Nephron (organoid): ENCODE measurements around the gene SRMS.
"Not testable (repeated sequence)": the region's sequence is repeated elsewhere in the genome, so short reads cannot be mapped to it uniquely, and the experiment has no call there.

Source experiments
- H3K27ac Mint-ChIP-seq, 3 experiments: 2 replicates each; pipeline ENCODE4 v1.8.0; 2020; ENCODE audit warnings: mixed read lengths in 3 of 3, mild to moderate bottlenecking in 2 of 3, moderate library complexity in 1 of 3
- H3K27me3 Mint-ChIP-seq: 2 replicates; pipeline ENCODE4 v1.8.0; 2021; ENCODE audit warnings: low read depth, mild to moderate bottlenecking, moderate library complexity, mixed read lengths
- H3K36me3 Mint-ChIP-seq: 2 replicates; pipeline ENCODE4 v1.8.0; 2020; ENCODE audit warnings: low read depth, mixed read lengths
- H3K4me1 Mint-ChIP-seq: 2 replicates; pipeline ENCODE4 v1.8.0; 2020; ENCODE audit warnings: mixed read lengths
- H3K4me3 Mint-ChIP-seq, 3 experiments: 2 replicates each; pipeline ENCODE4 v1.8.0; 2020; ENCODE audit warnings: mild to moderate bottlenecking in 3 of 3, mixed read lengths in 3 of 3, moderate library complexity in 2 of 3
- H3K9me3 Mint-ChIP-seq: 2 replicates; pipeline ENCODE4 v1.8.0; 2020; ENCODE audit warnings: mixed read lengths
- CTCF ChIP-seq, 3 experiments: fragments of 200-600 bp; sonication (generic); IDR thresholded peaks; one replicate each; pipeline ENCODE4 v1.5.0; 2021; ENCODE audit warnings: antibody characterized with exemption in 3 of 3; ENCODE audit not compliant: unreplicated experiment in 3 of 3

Gene SRMS

DNA sequence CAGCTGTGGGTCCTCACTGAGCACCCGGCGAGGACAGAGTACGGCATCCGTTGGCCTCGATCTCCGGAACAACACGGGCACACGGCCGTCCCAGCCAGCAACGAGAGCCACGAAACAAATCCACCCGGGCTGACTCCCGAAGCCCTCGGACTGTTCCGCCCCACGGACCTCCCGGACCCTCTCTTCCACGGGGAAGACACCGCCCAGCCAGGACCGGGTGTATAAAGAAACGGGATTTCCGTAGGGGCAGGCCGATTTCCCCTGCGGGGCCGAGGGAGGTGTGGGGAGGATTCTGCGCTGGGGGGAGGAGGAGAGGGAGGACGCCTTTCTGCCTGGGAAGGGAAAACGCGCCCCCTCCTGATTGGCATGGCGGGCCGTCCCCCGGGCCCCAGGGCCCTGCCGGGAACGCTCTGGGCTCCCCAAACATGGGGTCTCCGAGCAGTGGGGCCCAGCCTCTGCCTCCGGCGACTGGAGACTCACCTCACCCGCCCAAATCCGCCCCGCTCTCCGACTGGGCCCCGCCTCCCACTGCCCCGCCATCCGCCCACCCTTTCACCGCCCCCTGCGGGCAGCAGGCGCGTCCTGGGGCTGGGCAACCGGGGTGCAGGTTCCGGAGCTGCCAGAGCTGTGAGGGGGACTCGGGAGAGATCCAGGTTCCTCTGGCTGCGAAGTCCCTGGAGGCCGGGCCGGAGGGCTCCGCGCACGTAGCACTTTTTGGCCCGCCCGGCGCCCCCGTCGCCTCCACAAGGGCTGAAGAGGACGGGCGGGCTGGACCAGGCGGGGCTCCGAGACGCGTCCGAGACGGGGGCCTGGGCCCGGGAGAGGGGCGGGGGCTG lies 27.7 kb downstream of the SRMS start:
- H3K4me1 Mint-ChIP-seq, result peaks cover 10% of the 10 kb centered on the region
- peak; percentile 20 to 46 (median 27) for TF ChIP-seq CTCF (IDR thresholded peaks at IDR 0.05; ENCODE audit: unreplicated experiment in 3 of 3)
- H3K36me3 Mint-ChIP-seq, result peaks cover 13% of the 10 kb centered on the region
- H3K9me3 Mint-ChIP-seq, result no peaks in the 10 kb centered on the region
- H3K27me3 Mint-ChIP-seq, result peaks cover 8% of the 10 kb centered on the region
- peak overlapping the region; percentile 81 to 87 (median 82) for H3K4me3 Mint-ChIP-seq
- peak overlapping the region in 1 of 3 experiments; percentile 58 for H3K27ac Mint-ChIP-seq

GRCh38 chr20:63518946-63519667 lies 28.4 kb downstream of the SRMS start:
- Mint-ChIP-seq H3K27me3 (peaks cover 8% of the 10 kb centered on the region), H3K4me1 (peaks cover 5% of the 10 kb centered on the region), H3K36me3 (peaks cover 13% of the 10 kb centered on the region), H3K9me3 (no peaks in the 10 kb centered on the region), H3K4me3 (peak overlapping the region; percentile 81 to 88 (median 87)), H3K27ac (peak overlapping the region in 2 of 3 experiments; percentile 58 to 92)
- no peak for TF ChIP-seq CTCF (IDR thresholded peaks at IDR 0.05; ENCODE audit: unreplicated experiment in 3 of 3)

DNA sequence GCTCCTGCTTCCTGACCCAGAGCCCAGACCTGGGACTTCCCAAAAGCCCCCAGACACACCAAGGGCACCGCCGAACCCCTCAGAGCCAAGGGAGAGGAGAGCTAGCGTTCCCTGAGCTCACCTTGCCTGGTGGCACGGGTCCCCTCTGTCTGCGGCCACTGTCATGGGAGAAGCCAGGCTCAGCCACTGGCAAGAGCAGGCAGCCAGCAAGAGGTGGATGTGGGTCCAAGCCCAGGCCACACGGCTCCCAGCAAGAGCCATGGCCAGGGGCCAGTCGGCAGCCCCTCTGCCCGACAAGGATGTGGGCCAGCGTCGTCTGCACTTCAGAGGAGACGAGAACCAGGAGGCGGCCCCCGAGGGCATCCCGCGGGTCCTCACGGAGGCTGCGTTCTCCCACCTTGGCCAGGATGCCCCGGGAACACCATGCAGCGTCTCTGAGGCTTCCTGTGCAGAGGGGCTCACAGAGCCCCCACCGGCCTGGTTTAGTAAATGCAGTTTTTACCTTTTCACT lies 29.1 kb downstream of the SRMS start:
- Mint-ChIP-seq H3K4me3 (peak overlapping the region; percentile 81 to 88 (median 86)), H3K36me3 (peaks cover 9% of the 10 kb centered on the region), H3K9me3 (peaks cover 1% of the 10 kb centered on the region), H3K4me1 (peaks cover 5% of the 10 kb centered on the region), H3K27ac (peak overlapping the region in 2 of 3 experiments; percentile 45 to 92), H3K27me3 (peaks cover 10% of the 10 kb centered on the region)
- TF ChIP-seq CTCF (IDR thresholded peaks at IDR 0.05; ENCODE audit: unreplicated experiment in 3 of 3), result peak in 1 of 3 experiments; percentile 37

- Mint-ChIP-seq H3K36me3 (peaks cover 2% of the 10 kb centered on the region), H3K4me1 (peaks cover 5% of the 10 kb centered on the region), H3K4me3 (peak overlapping the region; percentile 81 to 88 (median 86)), H3K9me3 (peaks cover 8% of the 10 kb centered on the region), H3K27ac (no peak overlapping the region), H3K27me3 (peaks cover 17% of the 10 kb centered on the region)
- no peak for TF ChIP-seq CTCF (IDR thresholded peaks at IDR 0.05; ENCODE audit: unreplicated experiment in 3 of 3)
Measured at GRCh38 chr20:63517376-63518309, 29.9 kb downstream of the SRMS start.

- not testable (repeated sequence) for H3K4me1 Mint-ChIP-seq, H3K4me3 Mint-ChIP-seq, H3K36me3 Mint-ChIP-seq, H3K27ac Mint-ChIP-seq
- Mint-ChIP-seq H3K27me3 (peaks cover 18% of the 10 kb centered on the region), H3K9me3 (peaks cover 16% of the 10 kb centered on the region)
Measured at GRCh38 chr20:63514520-63514919, 33.0 kb downstream of the SRMS start.
